Type B pancreatic cell (in vitro differentiated cells): ENCODE results near the gene WFDC1. TPM values are rescaled to one million over a fixed set of nuclear protein-coding genes. Genes with fewer than 3 reads are reported as not detected.

ENCODE experiments used
- DNase-seq: peaks from one replicate; pipeline ENCODE4 v3.0.0; 2021; ENCODE audit warnings: mixed read lengths; ENCODE audit not compliant: unreplicated experiment; ENCODE audit errors: extremely low spot score
- H3K27ac Mint-ChIP-seq: 2 replicates; pipeline ENCODE4 v1.8.0; 2021; ENCODE audit warnings: mild to moderate bottlenecking, mixed read lengths
- H3K27me3 Mint-ChIP-seq: 2 replicates; pipeline ENCODE4 v1.8.0; 2021; ENCODE audit warnings: mixed read lengths
- H3K36me3 Mint-ChIP-seq: 2 replicates; pipeline ENCODE4 v1.8.0; 2021; ENCODE audit warnings: mixed read lengths
- H3K4me1 Mint-ChIP-seq: one replicate; pipeline ENCODE4 v1.8.0; 2021; ENCODE audit warnings: mixed read lengths; ENCODE audit not compliant: unreplicated experiment
- H3K4me3 Mint-ChIP-seq: 2 replicates; pipeline ENCODE4 v1.8.0; 2021; ENCODE audit warnings: mild to moderate bottlenecking, mixed read lengths
- H3K9me3 Mint-ChIP-seq: 2 replicates; pipeline ENCODE4 v1.8.0; 2021; ENCODE audit warnings: mixed read lengths
- total RNA-seq: library from RNA; stranded (reverse); gene quantifications from 2 replicates; pipeline ENCODE4 v1.2.1, GENCODE V29; 2021; ENCODE audit warnings: low replicate concordance
- TF ChIP-seq, protein P1 (sequence below): fragments of 200-600 bp; sonication (generic); conservative IDR thresholded peaks from 2 replicates; pipeline ENCODE4 v1.5.0; 2021; ENCODE audit warnings: antibody characterized with exemption, mild to moderate bottlenecking

The WFDC1 gene
- total RNA-seq, 1 donor from 2014 or later, result 2.0 TPM

DNA sequence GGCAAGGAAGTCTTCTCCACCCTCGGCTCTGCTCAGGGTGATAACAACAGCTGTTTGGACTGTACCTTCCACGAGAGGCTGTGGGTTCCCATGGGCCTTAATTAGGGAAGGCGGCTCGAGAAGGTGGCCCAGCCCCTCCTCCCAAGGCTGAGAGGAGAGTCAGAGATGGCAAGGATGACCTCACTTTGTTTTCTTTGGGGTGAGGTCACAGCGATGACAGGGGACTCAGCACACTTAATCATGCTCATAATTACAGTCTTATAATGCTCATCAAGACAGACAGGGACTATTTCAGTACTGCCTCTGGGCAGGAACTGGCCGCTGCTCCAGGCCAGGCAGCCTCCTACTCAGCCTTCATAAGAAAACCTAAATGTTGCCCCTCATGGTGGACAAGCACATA is 19.7 kb downstream of the WFDC1 start:
- H3K4me1 Mint-ChIP-seq, result peaks cover 8% of the 10 kb centered on the region
- no peak overlapping the region for H3K4me3 Mint-ChIP-seq
- no peak for DNase-seq
- peaks cover 20% of the 10 kb centered on the region for H3K27me3 Mint-ChIP-seq
- no peak overlapping the region for H3K27ac Mint-ChIP-seq
- no peaks in the 10 kb centered on the region for H3K36me3 Mint-ChIP-seq
- TF ChIP-seq, protein P1, sequence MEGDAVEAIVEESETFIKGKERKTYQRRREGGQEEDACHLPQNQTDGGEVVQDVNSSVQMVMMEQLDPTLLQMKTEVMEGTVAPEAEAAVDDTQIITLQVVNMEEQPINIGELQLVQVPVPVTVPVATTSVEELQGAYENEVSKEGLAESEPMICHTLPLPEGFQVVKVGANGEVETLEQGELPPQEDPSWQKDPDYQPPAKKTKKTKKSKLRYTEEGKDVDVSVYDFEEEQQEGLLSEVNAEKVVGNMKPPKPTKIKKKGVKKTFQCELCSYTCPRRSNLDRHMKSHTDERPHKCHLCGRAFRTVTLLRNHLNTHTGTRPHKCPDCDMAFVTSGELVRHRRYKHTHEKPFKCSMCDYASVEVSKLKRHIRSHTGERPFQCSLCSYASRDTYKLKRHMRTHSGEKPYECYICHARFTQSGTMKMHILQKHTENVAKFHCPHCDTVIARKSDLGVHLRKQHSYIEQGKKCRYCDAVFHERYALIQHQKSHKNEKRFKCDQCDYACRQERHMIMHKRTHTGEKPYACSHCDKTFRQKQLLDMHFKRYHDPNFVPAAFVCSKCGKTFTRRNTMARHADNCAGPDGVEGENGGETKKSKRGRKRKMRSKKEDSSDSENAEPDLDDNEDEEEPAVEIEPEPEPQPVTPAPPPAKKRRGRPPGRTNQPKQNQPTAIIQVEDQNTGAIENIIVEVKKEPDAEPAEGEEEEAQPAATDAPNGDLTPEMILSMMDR, result no peak
- no peaks in the 10 kb centered on the region for H3K9me3 Mint-ChIP-seq

- DNase-seq, result no peak
- peaks cover 8% of the 10 kb centered on the region for H3K4me1 Mint-ChIP-seq
- H3K9me3 Mint-ChIP-seq, result no peaks in the 10 kb centered on the region
- no peak overlapping the region for H3K27ac Mint-ChIP-seq
- no peak overlapping the region for H3K4me3 Mint-ChIP-seq
- H3K36me3 Mint-ChIP-seq, result no peaks in the 10 kb centered on the region
- peaks cover 20% of the 10 kb centered on the region for H3K27me3 Mint-ChIP-seq
- TF ChIP-seq, protein P1, result no peak
Measured at GRCh38 chr16:84314814-84315213, 20.1 kb downstream of the WFDC1 start.

DNA sequence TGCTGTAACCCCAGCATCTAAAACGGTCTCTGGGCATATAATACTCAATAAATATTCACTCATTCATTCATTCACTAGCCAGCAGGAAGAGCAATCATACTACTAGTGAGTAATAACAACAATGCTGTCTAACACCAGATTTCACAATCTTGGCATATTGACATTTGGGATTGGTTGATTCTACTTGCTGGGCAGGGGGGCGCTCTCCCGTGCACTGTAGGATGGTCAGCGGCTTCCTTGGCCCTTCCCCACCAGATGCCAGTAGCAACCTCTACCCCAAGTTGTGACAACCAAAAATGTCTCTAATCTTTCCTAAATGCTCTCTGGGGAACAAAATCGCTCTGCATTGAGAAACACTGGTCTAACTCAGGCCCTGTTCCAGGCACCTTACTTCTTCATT is 20.7 kb downstream of the WFDC1 start:
- Mint-ChIP-seq H3K36me3 (no peaks in the 10 kb centered on the region), H3K4me3 (no peak overlapping the region), H3K9me3 (no peaks in the 10 kb centered on the region), H3K27me3 (peaks cover 20% of the 10 kb centered on the region), H3K4me1 (peaks cover 8% of the 10 kb centered on the region), H3K27ac (no peak overlapping the region)
- DNase-seq, result no peak
- TF ChIP-seq, protein P1, result no peak

DNA sequence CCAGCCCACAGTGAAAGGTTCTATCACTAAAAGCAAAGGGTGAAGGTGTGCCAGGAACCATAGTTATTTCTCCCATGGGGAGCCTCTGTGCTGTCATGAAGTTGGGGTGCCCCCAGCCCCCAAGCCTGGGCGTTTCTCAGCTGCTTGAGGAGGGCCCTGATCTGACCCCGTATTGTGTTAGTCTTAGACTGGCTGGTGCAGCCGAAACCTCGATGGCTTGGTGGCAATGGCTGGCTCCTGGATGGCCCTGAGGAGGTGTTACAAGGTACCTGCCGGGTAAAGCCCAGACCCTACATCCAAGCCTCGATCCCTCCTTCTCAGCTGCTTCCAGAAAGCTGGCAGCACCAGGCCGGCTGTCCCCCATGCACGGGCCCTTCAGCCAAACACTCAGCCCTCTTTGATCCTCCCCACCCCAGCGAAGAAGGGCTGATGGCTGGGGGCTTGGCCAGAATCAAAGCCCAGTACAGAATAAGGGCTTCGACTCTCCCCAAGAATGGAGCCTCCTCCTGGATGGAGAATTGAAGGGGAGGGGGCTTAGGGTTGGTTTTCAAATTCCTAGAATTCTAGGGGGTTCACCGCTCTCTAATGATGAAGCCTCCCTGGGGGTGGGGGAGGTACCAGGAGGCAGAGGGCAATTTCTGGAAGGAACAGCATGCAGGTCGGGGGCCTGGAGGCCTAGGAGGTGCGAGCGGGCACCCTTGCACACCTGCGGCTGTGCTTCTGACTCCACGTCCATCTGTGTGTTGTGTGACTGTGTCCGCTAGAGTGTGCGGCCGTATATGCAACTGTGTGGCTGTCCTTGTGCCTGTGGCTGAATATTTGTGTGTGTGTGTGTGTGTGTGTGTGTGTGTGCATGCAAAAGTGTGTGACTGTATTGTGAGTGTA is 23.7 kb downstream of the WFDC1 start:
- H3K9me3 Mint-ChIP-seq, result no peaks in the 10 kb centered on the region
- DNase-seq, result no peak
- TF ChIP-seq, protein P1, result no peak
- H3K36me3 Mint-ChIP-seq, result no peaks in the 10 kb centered on the region
- H3K4me1 Mint-ChIP-seq, result peaks cover 12% of the 10 kb centered on the region
- no peak overlapping the region for H3K27ac Mint-ChIP-seq
- H3K4me3 Mint-ChIP-seq, result no peak overlapping the region
- peaks cover 11% of the 10 kb centered on the region for H3K27me3 Mint-ChIP-seq

- H3K27ac Mint-ChIP-seq, result no peak overlapping the region
- no peak for DNase-seq
- no peak overlapping the region for H3K4me3 Mint-ChIP-seq
- TF ChIP-seq, protein P1, result no peak
- H3K36me3 Mint-ChIP-seq, result no peaks in the 10 kb centered on the region
- H3K27me3 Mint-ChIP-seq, result peaks cover 7% of the 10 kb centered on the region
- peaks cover 13% of the 10 kb centered on the region for H3K4me1 Mint-ChIP-seq
- H3K9me3 Mint-ChIP-seq, result no peaks in the 10 kb centered on the region
Measured at GRCh38 chr16:84319146-84319760, 24.6 kb downstream of the WFDC1 start.
